Measurements from ENCODE around the gene PPP2R3A.

DNA sequence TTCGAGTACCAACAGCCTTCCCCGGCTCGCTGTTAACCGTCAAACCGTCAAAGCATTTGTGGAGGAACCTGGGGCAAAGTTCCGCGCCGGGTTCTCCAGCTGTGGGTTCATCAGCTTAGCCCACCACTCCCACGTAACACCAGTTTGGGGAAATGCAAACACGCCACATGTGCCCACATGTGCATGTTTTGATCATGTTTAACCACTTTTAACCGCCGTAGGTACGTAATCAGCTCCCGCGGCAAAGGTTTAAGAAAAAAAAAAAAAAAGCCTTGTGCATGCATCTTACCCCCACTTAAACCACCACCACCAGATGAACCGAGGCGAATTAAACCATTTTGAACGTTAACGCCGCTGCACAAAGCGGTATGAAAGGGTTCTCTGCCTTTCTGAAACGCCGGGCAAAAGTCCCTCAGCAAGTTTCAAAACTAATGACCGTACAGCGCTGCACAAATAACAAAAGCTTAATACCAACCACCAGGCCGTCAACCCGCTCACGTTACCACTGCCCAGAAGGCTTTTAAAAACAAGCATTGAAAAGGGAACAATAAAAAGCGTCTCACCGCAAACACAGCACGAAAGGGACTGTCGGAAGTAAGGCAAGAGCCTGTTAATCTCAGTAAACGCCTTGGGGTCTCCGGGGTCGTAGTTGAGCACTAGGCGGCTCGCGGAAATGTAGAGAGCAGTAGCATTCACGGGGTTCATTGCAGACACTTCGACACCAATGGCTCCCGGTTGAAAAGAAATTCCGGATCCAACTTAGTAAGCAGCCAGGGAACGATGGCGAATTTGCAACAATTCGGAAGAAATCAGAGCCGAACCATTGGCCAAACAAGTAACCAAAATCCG lies 229.1 kb downstream of the PPP2R3A start:
- TF ChIP-seq CTCF (IDR thresholded peaks at IDR 0.05) (no peak), POLR2A (IDR thresholded peaks at IDR 0.05) (no peak)

Measured in ovary (tissue), 3 donors.